GM12864 (cell line): ENCODE measurements around the gene SMARCB1.

Experiments used
- DNase-seq: peaks from one replicate; pipeline ENCODE4 v3.0.0-alpha.2; 2011; ENCODE audit warnings: low read depth
- H3K4me3 ChIP-seq: 2 replicates; pipeline ENCODE4 v1.5.1; 2011; ENCODE audit warnings: mild to moderate bottlenecking, low read depth, low read length, control low read depth
- TF ChIP-seq, protein P1 (sequence below): IDR thresholded peaks from 2 replicates; pipeline ENCODE4 v1.5.1; 2011; ENCODE audit warnings: low read depth, mild to moderate bottlenecking, moderate library complexity, low read length, control low read depth, inconsistent platforms; ENCODE audit errors: missing control alignments

Gene SMARCB1

DNA sequence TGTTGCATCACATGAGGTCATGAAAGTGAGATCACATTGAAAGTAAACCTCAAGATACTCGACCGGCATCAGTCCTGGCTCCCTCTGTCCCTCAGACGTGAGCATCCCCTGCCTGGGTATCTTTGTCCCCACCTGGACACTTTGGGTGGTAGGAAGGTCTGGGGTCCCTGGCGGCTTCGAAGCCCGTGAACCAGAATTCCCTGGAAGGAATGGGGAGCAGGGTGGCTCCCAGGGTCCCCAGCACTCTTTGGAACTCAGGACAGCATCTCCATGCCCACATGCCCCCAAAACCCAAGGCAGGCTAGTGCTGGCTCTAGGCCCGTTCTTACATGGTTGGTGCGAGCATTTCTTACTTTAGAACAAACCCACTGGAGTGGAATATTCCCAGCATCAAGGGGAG, 44.5 kb downstream of the SMARCB1 start:
- TF ChIP-seq, protein P1, sequence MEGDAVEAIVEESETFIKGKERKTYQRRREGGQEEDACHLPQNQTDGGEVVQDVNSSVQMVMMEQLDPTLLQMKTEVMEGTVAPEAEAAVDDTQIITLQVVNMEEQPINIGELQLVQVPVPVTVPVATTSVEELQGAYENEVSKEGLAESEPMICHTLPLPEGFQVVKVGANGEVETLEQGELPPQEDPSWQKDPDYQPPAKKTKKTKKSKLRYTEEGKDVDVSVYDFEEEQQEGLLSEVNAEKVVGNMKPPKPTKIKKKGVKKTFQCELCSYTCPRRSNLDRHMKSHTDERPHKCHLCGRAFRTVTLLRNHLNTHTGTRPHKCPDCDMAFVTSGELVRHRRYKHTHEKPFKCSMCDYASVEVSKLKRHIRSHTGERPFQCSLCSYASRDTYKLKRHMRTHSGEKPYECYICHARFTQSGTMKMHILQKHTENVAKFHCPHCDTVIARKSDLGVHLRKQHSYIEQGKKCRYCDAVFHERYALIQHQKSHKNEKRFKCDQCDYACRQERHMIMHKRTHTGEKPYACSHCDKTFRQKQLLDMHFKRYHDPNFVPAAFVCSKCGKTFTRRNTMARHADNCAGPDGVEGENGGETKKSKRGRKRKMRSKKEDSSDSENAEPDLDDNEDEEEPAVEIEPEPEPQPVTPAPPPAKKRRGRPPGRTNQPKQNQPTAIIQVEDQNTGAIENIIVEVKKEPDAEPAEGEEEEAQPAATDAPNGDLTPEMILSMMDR: no peak
- no peak overlapping the region for H3K4me3 ChIP-seq
- no peak for DNase-seq

- H3K4me3 ChIP-seq: no peak overlapping the region
- TF ChIP-seq, protein P1: no peak
- no peak for DNase-seq
These were observed 45.0 kb downstream of the SMARCB1 start for GRCh38 chr22:23831781-23832180.

DNA sequence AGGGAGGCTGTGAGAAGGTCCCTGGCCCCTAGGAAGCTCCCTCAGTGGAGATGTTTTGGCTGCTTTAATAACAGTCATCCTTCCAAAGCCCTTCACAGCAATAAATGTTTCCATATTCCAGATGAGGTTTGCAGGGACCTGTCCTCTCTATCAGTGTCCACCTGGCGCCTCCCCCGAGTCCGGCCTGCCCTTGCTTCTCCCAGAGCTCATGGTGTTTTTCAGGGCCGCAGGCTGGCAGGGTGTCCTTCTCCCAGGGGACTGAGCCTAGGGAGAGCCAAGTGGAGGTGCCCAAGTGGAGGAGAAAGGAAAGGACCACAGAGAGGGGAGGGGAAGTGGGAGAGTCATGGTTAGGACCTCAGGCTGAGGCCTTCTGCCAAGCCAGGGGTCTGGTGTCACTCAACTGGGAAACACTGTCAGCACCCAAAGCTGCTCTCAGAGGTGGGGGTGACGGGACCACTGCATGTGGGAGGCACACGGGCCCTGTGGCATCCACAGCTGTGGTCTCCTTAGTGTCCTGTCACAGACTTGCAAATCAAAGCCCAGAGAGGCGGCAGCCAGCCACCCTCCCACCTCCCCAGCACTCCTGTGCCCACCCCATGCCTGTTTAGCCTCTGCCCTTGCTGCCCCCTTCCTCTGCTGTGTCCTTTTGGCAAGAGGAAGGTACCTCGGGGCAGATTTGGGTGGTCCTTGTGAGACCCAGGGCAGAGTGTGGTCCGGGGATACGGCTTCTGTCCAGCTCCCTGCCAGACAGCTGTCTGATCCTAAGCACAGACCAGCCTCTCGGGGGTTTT, 45.7 kb downstream of the SMARCB1 start:
- no peak for DNase-seq
- TF ChIP-seq, protein P1: no peak
- H3K4me3 ChIP-seq: no peak overlapping the region

GRCh38 chr22:23833017-23833751, 46.4 kb downstream of the SMARCB1 start:
- no peak for DNase-seq
- H3K4me3 ChIP-seq: no peak overlapping the region
- TF ChIP-seq, protein P1: no peak

DNA sequence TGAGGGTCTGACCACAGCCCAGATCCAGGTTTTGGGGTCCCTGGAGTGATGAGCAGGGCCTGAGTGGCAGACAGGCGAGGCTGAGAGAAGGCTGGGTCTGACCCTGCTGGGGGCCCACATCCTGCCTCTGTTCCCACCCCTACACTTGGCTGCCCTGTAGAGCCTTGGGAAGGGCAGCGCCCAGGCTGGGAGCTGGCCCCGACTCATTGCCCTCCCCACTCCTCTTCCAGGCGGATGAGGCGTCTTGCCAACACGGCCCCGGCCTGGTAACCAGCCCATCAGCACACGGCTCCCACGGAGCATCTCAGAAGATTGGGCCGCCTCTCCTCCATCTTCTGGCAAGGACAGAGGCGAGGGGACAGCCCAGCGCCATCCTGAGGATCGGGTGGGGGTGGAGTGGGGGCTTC, 47.1 kb downstream of the SMARCB1 start:
- TF ChIP-seq, protein P1: no peak
- no peak for DNase-seq

GRCh38 chr22:23834406-23834792, 47.6 kb downstream of the SMARCB1 start:
- TF ChIP-seq, protein P1: no peak
- DNase-seq: no peak
- H3K4me3 ChIP-seq: no peak overlapping the region

More for the DNA sequence above, 47.1 kb downstream of the SMARCB1 start:
- H3K4me3 ChIP-seq: no peak overlapping the region
